Activated CD4-positive, alpha-beta T cell treated with anti-CD3 and anti-CD28 coated beads for 36 hours (primary cell): Measurements from ENCODE around the gene USP16. TPM values are rescaled to one million over a fixed set of nuclear protein-coding genes. Genes with fewer than 3 reads are reported as not detected.
"Not testable (repeated sequence)": the region's sequence is repeated elsewhere in the genome, so short reads cannot be mapped to it uniquely, and the experiment has no call there.

ENCODE experiments used
- ATAC-seq: fragments of 200-7000 bp; cut with Tn5 transposase; one replicate; pipeline ENCODE4 v1.10.0; 2021; ENCODE audit warnings: mild to moderate bottlenecking, moderate library complexity
- CTCF ChIA-PET: fragments of 350-600 bp; sonication (Branson Sonifier 250); formaldehyde crosslinking; loops from one replicate; lab custom pipeline; 2021; ENCODE audit warnings: antibody characterized with exemption; lab: Charles Lee
- POLR2A ChIA-PET: fragments of 350-600 bp; sonication (Branson Sonifier 250); formaldehyde crosslinking; loops from one replicate; lab custom pipeline; 2021; ENCODE audit warnings: antibody characterized with exemption, inconsistent platforms; lab: Charles Lee
- DNase-seq: peaks from one replicate; pipeline ENCODE4 v3.0.0-alpha.2; 2020
- H3K27ac Mint-ChIP-seq: one replicate; pipeline ENCODE4 v1.8.0; 2021; ENCODE audit warnings: mixed read lengths
- H3K27me3 Mint-ChIP-seq: one replicate; pipeline ENCODE4 v1.8.0; 2021; ENCODE audit warnings: mixed read lengths
- H3K36me3 Mint-ChIP-seq: one replicate; pipeline ENCODE4 v1.8.0; 2021; ENCODE audit warnings: low read depth, mixed read lengths
- H3K4me1 Mint-ChIP-seq: one replicate; pipeline ENCODE4 v1.8.0; 2021; ENCODE audit warnings: mixed read lengths
- H3K4me3 Mint-ChIP-seq: one replicate; pipeline ENCODE4 v1.8.0; 2021; ENCODE audit warnings: mild to moderate bottlenecking, moderate library complexity, mixed read lengths
- H3K9me3 Mint-ChIP-seq: one replicate; pipeline ENCODE4 v1.8.0; 2021; ENCODE audit warnings: low read depth, mixed read lengths
- intact Hi-C, 2 experiments: fragments of 100-400 bp; cut with DNase I in 1 of 2; cut with micrococcal nuclease in 1 of 2; formaldehyde crosslinking; loops; one replicate each; pipeline versions ENCODE4 v1.14.2 to v1.15.1; 2022 to 2024; cut with DNase I, micrococcal nuclease
- total RNA-seq, 2 experiments: library from RNA; stranded (reverse); gene quantifications; one replicate each; pipeline ENCODE4 v1.2.3, GENCODE V29; 2021

USP16 gene
- total RNA-seq, 2 experiments from 2014 or later: 41.1 to 41.7 TPM

DNA sequence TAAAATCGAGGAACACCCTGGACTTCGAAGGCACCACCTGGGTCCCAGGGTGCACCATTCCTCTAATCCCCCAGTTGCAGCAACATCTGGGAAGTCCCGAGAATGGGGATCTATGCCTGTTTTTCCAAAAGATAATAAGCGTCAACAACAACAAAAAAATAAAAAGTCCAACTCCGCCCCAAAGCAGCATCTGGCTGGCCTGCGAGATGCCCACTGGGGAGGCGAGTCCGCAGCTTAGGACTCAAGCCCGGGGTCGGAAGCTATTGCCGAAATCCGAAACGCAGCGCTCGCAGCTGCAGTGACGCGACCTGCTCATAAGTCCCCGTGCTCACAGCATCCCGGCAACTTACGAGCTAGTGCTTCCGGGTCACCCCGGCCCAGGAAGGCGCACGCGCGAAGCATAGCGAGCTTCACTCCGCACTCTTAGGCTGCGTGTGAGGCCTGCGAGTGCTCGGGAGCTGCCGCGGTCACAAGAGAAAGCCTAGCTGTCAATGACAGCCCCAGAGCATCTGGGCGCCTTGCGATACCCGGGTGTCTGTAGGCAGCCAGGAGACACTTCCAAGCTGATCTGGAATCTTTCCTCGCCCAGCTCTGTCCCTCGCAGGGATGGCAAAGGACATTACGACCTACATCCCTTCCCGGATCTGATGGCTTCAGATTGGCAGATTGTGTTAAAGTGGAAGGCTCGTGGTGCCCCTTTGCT lies 21.9 kb upstream of the USP16 start:
- Mint-ChIP-seq H3K27me3 (no peaks in the 10 kb centered on the region), H3K4me1 (peaks cover 1% of the 10 kb centered on the region), H3K27ac (peak overlapping the region; percentile 97), H3K36me3 (peaks cover 11% of the 10 kb centered on the region), H3K4me3 (peak overlapping the region; percentile 88), H3K9me3 (no peaks in the 10 kb centered on the region)
- ChIA-PET POLR2A (interaction anchor here (0.5 to 1.3 kb wide), 10 partner anchors 10 to 75 kb away, joined by 3 to 33 read pairs (median 6); partner anchors contain the start of genes CCT8, LTN1, RWDD2B and USP16), CTCF (interaction anchor here (0.8 to 1.1 kb wide), 6 partner anchors 10 to 64 kb away, joined by 3 to 7 read pairs (median 4); partner anchors contain the start of genes LTN1, RWDD2B and USP16)
- intact Hi-C loops: loop anchor here (1.0 kb wide), 5 partner anchors 9 to 71 kb away; partner anchors contain the start of genes CCT8 (in 2 of the 2), RWDD2B (in 2 of the 2), USP16 (in 2 of the 2) and LTN1 (in 1 of the 2)
- peak; percentile 100 for ATAC-seq
- DNase-seq: peak; percentile 97

DNA sequence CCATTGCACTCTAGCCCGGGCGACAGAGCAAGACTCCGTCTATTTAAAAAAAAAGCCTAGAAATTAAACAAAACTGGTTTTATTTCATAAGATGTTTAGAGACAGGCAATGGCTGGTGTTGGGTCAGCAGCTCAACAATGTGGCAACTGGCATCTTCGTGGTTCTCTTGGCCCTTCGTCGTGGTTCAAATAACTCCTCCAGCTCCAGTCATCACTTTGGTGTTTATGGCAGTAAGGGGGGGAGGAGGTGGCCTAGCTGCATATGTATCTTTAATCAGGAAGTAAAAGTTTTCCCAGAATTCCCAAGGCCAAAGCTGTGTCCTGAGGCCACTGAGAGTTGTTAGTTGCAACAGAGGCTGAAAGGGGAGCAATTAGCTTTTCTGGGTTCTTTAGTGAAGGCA lies 18.8 kb upstream of the USP16 start:
- no peaks in the 10 kb centered on the region for H3K9me3 Mint-ChIP-seq
- H3K4me3 Mint-ChIP-seq: no peak overlapping the region
- peaks cover 11% of the 10 kb centered on the region for H3K36me3 Mint-ChIP-seq
- intact Hi-C loops: no loop called here
- ATAC-seq (no peak), DNase-seq (no peak)
- ChIA-PET CTCF (interaction anchor here (0.7 to 1.0 kb wide), 2 partner anchors 16 to 21 kb away, joined by 4 read pairs; no protein-coding TSS in a partner anchor), POLR2A (interaction anchor here (0.7 to 1.3 kb wide), 2 partner anchors 13 to 67 kb away, joined by 3 to 5 read pairs; partner anchors contain the start of gene RWDD2B)
- no peak overlapping the region for H3K27ac Mint-ChIP-seq
- H3K4me1 Mint-ChIP-seq: peaks cover 1% of the 10 kb centered on the region
- no peaks in the 10 kb centered on the region for H3K27me3 Mint-ChIP-seq

DNA sequence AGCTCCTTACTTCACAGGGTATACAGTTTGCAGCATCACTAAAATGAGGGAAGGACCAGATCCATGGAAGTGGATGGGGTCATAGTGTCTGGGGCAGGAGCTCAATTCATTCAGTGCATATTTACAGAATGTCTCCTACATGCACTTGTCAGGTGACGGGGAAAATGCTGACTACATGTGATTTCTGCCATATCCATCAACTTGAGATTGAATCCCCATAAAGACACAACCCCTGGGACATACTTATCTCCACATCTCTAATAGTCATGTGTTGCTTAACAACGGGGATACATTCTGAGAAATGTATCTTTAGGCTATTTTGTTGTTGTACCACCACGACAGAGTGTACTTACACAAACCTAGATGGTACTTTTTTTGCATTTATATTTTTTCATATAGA lies 17.3 kb upstream of the USP16 start:
- intact Hi-C loops: no loop called here
- CTCF ChIA-PET: no interaction called here
- POLR2A ChIA-PET: no interaction called here

DNA sequence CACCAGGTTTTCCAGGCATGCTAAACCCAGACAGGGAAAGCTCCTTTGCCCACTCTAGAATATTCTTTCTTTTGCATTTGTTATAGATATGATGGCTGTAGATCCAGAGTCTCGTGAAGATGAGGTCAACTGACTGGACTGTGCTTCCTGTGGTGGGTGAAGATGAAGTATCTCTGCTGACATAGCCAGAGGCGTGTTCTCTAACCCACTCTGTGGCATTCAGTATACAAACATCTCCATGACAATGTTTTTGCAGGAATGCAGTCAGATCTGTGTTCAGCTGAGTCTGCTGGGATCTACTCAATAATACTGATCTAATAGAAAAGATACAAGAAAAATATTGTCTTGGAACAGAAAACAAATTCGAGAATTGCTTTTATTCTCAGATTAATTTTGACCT lies 16.7 kb upstream of the USP16 start:
- DNase-seq (no peak), ATAC-seq (no peak)
- H3K27me3 Mint-ChIP-seq: no peaks in the 10 kb centered on the region
- no peak overlapping the region for H3K27ac Mint-ChIP-seq
- ChIA-PET POLR2A (no interaction called here), CTCF (interaction anchor here (0.8 kb wide), 1 partner anchor 14 kb away, joined by 3 read pairs; no protein-coding TSS in a partner anchor)
- no peak overlapping the region for H3K4me3 Mint-ChIP-seq
- H3K36me3 Mint-ChIP-seq: peaks cover 11% of the 10 kb centered on the region
- intact Hi-C loops: no loop called here
- H3K4me1 Mint-ChIP-seq: no peaks in the 10 kb centered on the region
- H3K9me3 Mint-ChIP-seq: no peaks in the 10 kb centered on the region

More for the DNA sequence above, 17.3 kb upstream of the USP16 start:
- Mint-ChIP-seq H3K27ac (peak overlapping the region; percentile 42), H3K4me3 (no peak overlapping the region), H3K4me1 (peaks cover 1% of the 10 kb centered on the region), H3K27me3 (no peaks in the 10 kb centered on the region), H3K9me3 (no peaks in the 10 kb centered on the region), H3K36me3 (peaks cover 11% of the 10 kb centered on the region)
- ATAC-seq: no peak
- DNase-seq: no peak

DNA sequence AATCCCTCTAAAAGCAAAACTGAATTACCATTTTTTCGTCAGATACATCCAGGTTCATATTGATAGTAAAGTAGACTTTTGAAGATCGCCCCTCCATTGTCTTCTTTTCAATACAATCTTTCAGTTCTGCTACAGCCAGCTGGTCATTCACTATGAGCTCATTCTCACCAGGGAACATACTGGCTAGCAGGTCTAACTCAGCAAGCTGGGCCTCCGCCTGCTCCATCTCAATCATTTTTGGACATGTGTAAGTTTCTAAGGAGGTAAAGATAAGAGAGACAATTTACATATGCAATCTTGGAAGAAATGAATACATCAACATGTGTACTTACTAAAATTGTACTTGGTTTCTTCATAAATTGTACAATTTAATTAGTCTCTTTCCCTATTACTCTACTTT lies 16.1 kb upstream of the USP16 start:
- Mint-ChIP-seq H3K27ac (no peak overlapping the region), H3K9me3 (no peaks in the 10 kb centered on the region), H3K27me3 (no peaks in the 10 kb centered on the region), H3K4me1 (no peaks in the 10 kb centered on the region), H3K4me3 (no peak overlapping the region), H3K36me3 (peaks cover 11% of the 10 kb centered on the region)
- intact Hi-C loops: no loop called here
- DNase-seq (no peak), ATAC-seq (no peak)
- POLR2A ChIA-PET: no interaction called here
- CTCF ChIA-PET: interaction anchor here (0.8 to 1.0 kb wide), 2 partner anchors 13 to 58 kb away, joined by 3 read pairs; no protein-coding TSS in a partner anchor

DNA sequence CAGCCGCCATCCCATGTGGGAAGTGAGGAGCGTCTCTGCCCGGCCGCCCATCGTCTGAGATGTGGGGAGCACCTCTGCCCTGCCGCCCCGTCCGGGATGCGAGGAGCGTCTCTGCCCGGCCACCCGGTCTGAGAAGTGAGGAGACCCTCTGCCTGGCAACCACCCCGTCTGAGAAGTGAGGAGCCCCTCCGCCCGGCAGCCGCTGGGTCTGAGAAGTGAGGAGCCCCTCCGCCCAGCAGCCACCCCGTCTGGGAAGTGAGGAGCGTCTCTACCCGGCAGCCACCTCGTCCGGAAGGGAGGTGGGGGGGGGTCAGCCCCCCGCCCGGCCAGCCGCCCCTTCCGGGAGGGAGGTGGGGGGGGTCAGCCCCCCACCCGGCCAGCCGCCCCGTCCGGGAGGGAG lies 13.2 kb upstream of the USP16 start:
- H3K4me3 Mint-ChIP-seq, CTCF ChIA-PET, intact Hi-C loops, POLR2A ChIA-PET, H3K9me3 Mint-ChIP-seq, ATAC-seq, H3K27ac Mint-ChIP-seq, H3K27me3 Mint-ChIP-seq, H3K4me1 Mint-ChIP-seq, DNase-seq, H3K36me3 Mint-ChIP-seq: not testable (repeated sequence)

DNA sequence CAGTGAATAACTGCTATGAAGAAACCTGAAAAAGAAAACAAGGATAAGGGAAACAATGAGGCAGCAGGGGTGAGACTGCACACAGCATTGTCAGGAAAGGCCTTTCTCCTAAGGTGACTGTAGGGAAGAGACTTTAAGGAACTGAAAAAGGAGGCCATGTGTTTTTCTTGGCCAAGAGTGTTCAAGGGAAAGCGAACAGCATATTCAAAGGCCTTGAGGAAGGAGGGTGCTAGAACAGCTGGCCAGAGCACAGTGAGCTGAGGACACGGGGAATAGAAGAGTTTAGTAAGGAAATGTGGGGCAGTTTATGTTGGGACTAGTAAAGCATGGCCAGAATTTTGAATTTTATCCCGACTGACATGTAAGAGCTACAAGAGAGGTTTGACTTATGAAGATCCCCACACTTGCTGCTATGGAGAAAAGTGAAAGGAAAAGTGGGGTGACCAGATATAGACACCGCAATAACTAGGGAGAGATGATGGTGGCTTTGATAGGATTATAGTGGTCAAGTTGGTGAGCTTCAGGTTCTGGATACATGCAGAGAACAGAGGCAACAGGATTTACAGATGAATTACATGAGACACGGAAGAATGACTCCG lies 6.7 kb upstream of the USP16 start:
- H3K27me3 Mint-ChIP-seq: no peaks in the 10 kb centered on the region
- no peak for ATAC-seq
- no peak for DNase-seq
- peak overlapping the region; percentile 80 for H3K4me3 Mint-ChIP-seq
- H3K9me3 Mint-ChIP-seq: no peaks in the 10 kb centered on the region
- peaks cover 30% of the 10 kb centered on the region for H3K4me1 Mint-ChIP-seq
- peaks cover 7% of the 10 kb centered on the region for H3K36me3 Mint-ChIP-seq
- intact Hi-C loops: loop anchor here in 1 of 2 experiments (5.0 kb wide), 1 partner anchor 215 kb away; no protein-coding TSS in a partner anchor
- ChIA-PET CTCF (interaction anchor here (0.6 to 1.1 kb wide), 3 partner anchors 15 to 45 kb away, joined by 3 to 5 read pairs (median 3); no protein-coding TSS in a partner anchor), POLR2A (interaction anchor here (0.5 kb wide), 1 partner anchor 10 kb away, joined by 3 read pairs; no protein-coding TSS in a partner anchor)
- H3K27ac Mint-ChIP-seq: peak overlapping the region; percentile 52

DNA sequence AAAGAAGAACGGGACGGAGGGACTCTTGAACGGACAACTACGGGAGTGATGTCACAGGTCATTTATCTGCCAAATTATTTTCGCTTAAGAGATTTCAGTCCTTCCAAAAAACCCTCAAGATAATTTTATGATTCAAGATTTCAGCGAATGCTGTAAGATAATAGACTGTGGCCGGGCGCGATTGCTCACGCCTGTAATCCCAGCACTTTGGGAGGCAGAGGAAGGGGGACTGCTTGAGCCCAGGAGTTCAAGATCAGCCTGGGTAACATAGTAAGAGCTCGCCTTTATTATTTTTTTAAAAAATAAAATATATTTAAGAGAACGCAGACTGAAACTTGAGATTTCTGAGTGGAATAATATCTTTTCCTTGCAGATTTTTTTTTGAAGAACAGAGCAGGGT lies 5.9 kb upstream of the USP16 start:
- DNase-seq: peak; percentile 19
- Mint-ChIP-seq H3K4me1 (peaks cover 34% of the 10 kb centered on the region), H3K27ac (peak overlapping the region; percentile 93), H3K27me3 (no peaks in the 10 kb centered on the region), H3K4me3 (peak overlapping the region; percentile 80), H3K36me3 (peaks cover 7% of the 10 kb centered on the region), H3K9me3 (no peaks in the 10 kb centered on the region)
- ChIA-PET CTCF (interaction anchor here (0.6 to 1.1 kb wide), 5 partner anchors 16 to 1215 kb away, joined by 3 to 5 read pairs (median 3); no protein-coding TSS in a partner anchor), POLR2A (interaction anchor here (0.6 to 1.1 kb wide), 4 partner anchors 13 to 135 kb away, joined by 3 to 5 read pairs (median 4); partner anchors contain the start of gene LTN1)
- intact Hi-C loops: loop anchor here in 1 of 2 experiments (5.0 kb wide), 1 partner anchor 214 kb away; no protein-coding TSS in a partner anchor
- no peak for ATAC-seq

DNA sequence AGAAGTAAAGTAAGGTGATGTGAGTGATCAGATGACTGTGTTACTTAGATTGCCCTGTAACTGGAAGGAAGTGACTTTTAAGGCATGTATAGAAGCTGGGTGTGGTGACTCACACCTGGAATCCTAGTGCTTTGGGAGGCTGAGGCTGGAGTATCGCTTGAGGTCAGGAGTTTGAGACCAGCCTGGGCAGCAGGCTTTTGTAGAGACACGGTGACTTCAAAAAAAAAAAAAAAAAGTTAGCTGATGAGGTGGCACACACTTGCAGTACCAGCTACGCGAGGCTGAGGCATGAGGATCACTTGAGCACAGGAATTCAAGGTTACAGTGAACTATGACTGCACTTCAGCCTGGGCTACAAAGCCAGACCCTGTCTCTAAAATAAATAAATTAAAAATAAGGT lies 2.3 kb upstream of the USP16 start:
- DNase-seq: peak; percentile 38
- Mint-ChIP-seq H3K36me3 (peaks cover 12% of the 10 kb centered on the region), H3K27me3 (no peaks in the 10 kb centered on the region), H3K9me3 (no peaks in the 10 kb centered on the region), H3K27ac (peak overlapping the region; percentile 58), H3K4me3 (no peak overlapping the region), H3K4me1 (peaks cover 50% of the 10 kb centered on the region)
- ATAC-seq: no peak
- ChIA-PET POLR2A (interaction anchor here (0.5 to 1.9 kb wide), 4 partner anchors 19 to 30 kb away, joined by 3 to 9 read pairs (median 5); partner anchors contain the start of gene LTN1), CTCF (interaction anchor here (0.9 to 3.0 kb wide), 5 partner anchors 14 to 52 kb away, joined by 3 to 13 read pairs (median 4); partner anchors contain the start of gene LTN1)
- intact Hi-C loops: loop anchor here (5.0 to 10.0 kb wide), 2 partner anchors 137 to 185 kb away; a partner anchor contains a TSS

DNA sequence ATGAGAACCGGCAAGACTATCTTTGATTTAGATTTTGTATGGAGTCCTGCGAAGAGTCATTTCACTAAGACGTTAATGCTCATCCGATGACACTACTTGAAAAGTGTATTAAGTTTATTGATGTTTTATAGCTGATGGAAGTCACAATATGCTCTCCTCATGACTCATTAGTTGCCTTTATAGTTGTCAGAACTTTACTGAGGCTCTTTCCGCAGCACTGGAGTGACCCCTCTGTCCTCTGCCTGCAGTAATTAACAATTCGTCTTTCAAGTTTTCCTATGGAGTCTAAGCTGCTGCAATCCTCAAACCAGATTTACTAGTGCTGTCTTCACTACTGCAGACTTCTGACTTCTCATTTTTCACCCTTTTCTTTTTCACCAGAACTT lies 853 bp downstream of the USP16 start:
- peak overlapping the region; percentile 90 for H3K4me3 Mint-ChIP-seq
- peak; percentile 16 for ATAC-seq
- H3K4me1 Mint-ChIP-seq: peaks cover 41% of the 10 kb centered on the region
- DNase-seq: peak; percentile 32
- no peaks in the 10 kb centered on the region for H3K9me3 Mint-ChIP-seq
- ChIA-PET POLR2A (interaction anchor here (0.7 to 2.4 kb wide), 6 partner anchors 23 to 275 kb away, joined by 3 to 32 read pairs (median 7); partner anchors contain the start of genes CCT8 and LTN1), CTCF (interaction anchor here (0.8 to 1.4 kb wide), 6 partner anchors 14 to 51 kb away, joined by 3 to 7 read pairs (median 4); partner anchors contain the start of gene LTN1)
- intact Hi-C loops: loop anchor here in 1 of 2 experiments (10.0 kb wide), 1 partner anchor 141 kb away; a partner anchor contains a TSS
- no peaks in the 10 kb centered on the region for H3K27me3 Mint-ChIP-seq
- peaks cover 21% of the 10 kb centered on the region for H3K36me3 Mint-ChIP-seq
- H3K27ac Mint-ChIP-seq: peak overlapping the region; percentile 96
